NCI-H1694 treated with DMSO at 0.1 percent for 48 hours (cell line): ENCODE results near the gene TBC1D17.

Experiments
- DNase-seq: peaks from one replicate; lab custom pipeline; 2025; lab: John Stamatoyannopoulos, UW

TBC1D17 gene

GRCh38 chr19:49848938-49849337 is 28.6 kb upstream of the TBC1D17 start:
- no peak for DNase-seq

GRCh38 chr19:49849433-49850220 is 27.9 kb upstream of the TBC1D17 start:
- no peak for DNase-seq

GRCh38 chr19:49850221-49850486 is 27.3 kb upstream of the TBC1D17 start:
- no peak for DNase-seq

DNA sequence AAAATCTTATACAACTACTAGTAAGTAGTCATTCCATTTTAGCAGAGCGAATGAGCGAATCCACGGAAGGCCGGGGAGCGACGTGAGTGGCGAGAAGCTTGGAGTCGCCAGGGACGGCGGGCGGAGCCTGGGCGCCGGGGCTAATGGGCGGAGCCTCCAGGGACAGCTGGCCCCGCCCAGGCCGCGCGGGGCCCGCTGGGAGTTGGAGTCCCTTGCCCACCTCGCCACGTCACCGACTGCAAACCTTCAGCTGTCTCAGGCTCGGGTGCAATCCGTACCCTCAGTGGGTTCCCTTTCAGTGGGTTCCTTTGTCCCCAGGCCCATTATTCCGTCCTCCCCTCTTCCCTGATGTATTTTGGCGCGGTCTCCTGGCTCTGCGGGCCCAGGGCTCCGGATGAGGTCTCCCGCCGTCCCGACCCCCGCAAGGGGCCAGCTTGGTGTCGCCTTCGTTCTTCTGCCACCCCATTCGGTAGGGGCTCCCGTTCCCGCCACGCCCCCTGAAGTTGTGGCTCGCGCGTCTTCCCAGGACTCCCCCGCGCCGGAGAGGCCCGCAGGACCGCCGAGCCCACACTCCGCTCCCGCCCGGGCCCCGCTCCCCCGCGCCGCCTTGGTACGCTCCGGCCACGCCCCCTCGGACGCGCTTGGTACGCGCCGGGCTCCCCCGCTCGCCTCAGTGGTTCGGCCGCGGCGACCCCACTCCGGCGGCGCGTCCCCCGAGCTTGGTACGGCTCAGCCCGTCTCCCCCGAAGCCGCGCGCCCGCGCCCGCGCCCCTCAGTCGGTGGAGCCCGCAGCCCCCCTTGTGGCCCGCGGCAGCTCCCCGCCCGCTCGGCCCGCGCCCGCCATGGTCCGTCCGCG is 26.8 kb upstream of the TBC1D17 start, which contains the start of gene PTOV1:
Gene PTOV1, plus strand, starts transcription at position 673 of the 856 bp plus-strand sequence.
- DNase-seq = peak; percentile 81

DNA sequence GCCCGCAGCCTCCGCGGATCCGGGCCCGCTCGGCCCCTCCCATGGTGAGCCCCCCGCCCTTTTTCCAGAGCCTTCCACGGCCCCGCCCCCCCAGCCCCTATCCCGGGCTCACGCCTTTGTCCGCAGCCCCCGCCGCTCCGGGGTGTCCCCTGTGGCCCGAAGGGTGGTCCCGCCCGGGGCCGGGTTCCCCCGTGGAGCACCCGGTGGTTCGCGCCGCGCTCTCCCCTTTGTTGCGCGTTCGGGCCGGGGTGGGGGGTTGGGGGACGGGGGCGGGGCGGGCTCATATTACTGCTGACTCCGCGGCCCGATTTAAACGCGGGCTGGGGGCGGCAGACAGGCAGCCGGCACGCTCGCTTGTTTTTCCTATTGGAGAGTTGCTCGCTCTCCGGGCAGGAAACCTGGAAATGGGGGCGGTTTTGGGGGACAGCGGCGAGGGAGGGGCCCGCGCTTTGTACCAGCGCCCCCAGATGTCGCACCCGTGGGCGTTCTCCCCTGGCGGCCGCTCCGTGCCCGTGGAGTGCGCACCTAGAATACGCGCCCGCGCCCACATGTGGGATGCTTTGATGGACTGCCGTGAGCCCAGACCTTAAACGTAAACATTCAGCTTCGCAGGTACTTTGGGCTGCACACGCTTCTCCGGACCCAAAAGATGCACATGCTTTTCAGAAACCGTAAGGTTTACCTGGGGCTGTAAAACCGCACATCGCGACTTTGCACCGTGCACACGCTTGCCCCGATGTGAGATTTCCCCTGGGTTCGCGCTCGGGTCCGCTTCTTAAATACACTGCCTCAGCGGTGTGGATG is 25.8 kb upstream of the TBC1D17 start:
- DNase-seq = peak; percentile 13

DNA sequence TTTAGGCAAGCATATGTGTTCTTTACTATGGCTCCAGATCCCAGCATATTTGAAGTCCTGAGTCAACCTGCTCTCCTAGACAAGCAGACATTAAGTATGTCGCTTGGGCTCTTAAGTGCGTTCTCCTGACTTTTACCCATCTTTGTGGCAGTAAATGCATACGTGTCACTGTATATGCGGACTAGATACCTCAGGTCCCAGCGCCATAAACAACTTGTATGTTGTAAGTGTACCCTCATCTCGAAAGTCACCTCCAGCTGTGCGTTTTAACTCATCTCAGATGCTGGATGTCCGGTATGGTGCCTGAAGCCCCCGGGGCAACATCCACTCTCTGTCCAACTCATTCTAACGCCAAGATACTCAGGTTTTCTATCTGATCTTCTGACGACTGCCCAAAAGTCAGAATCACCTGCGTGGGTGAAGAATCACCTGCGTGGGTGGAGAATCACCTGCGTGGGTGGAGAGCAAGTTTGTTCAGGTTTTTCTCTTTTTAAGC is 24.8 kb upstream of the TBC1D17 start:
- DNase-seq = no peak

GRCh38 chr19:49853852-49854377 is 23.6 kb upstream of the TBC1D17 start:
- DNase-seq = no peak

DNA sequence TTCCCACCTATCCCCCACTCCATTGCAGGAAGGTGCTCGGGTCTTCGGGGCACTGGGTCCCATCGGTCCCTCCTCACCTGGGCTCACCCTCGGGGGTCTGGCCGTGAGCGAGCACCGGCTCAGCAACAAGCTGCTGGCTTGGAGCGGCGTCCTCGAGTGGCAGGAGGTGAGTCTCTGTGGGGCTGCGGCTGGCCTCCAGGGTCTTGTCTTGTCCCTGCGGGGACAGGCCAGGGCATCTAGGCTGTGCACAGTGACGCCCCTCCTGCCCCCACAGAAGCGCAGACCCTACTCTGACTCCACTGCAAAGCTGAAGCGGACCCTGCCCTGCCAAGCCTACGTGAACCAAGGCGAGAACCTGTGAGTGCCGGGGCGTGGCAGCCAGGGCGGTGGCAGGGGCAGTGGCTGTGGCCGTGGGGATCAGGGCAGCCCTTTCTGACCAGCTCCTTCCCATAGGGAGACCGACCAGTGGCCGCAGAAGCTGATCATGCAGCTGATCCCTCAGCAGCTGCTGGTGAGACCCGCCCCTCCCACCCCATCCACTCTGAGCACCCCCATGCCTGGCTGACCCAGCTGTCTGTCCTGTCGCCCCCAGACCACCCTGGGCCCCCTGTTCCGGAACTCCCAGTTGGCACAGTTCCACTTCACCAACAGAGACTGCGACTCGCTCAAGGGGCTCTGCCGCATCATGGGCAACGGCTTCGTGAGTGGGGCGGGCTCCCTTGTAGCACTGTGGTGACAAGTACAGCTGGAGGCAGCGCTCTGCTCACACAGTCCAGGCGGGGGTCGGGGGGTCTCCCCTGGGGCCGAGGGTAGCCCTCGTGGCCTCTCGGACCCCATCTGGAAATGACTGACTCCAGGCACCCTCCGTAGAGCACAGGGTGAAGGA is 22.9 kb upstream of the TBC1D17 start:
- DNase-seq = no peak

DNA sequence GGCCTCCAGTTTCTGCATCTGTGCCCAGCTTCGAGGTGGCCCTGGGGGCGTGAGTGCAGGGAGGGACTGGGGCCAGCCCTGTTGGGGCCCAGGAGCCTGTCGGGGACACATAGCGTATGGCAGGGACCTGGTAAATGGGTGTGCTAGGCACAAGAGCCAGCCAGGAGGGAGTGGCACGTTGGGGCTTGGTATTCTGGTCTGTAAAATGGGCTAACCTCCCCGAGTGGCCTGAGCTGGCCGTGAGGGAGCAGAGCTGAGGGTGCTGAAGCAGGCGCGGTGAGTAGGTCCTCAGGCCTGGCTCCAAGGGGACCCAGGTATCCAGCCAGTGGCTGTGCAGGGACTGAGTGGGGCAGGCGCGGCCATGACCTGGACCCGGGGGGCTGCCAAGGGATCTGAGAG is 22.2 kb upstream of the TBC1D17 start:
- DNase-seq = no peak

- DNase-seq = no peak
These were observed 21.6 kb upstream of the TBC1D17 start for GRCh38 chr19:49855676-49856573.

DNA sequence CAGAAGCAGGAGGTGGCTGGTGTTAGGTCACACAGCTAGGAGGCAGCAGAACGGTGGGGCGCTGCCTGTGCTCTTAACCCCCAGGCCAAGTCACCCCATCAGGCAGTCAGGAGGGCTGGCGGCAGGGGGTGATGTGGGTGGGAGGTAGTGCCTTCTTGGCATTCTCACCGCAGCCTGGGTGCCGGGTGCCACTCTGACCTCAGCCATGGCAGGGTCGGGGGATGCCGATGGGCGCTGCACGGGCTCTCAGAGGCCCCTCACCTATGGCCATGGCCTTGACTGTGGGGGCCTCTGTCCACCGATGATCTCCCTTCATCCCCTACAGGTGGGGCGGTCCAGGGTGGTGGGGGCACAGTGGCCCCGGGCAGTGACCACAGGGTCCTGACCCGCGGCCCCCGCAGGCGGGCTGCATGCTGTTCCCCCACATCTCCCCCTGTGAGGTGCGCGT is 20.9 kb upstream of the TBC1D17 start:
- DNase-seq = no peak

- DNase-seq = no peak
These were observed 20.3 kb upstream of the TBC1D17 start for GRCh38 chr19:49857061-49857837.

DNA sequence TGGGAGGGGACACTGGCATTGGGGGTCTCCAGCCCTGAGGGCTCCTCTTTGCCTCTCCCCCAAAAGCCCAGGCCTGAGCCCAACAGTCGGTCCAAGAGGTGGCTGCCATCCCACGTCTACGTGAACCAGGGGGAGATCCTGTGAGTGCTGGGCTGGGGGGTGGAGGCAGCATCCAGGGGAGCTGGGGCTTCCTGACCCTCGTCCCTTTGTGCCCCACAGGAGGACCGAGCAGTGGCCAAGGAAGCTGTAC is 19.7 kb upstream of the TBC1D17 start:
- no peak for DNase-seq

DNA sequence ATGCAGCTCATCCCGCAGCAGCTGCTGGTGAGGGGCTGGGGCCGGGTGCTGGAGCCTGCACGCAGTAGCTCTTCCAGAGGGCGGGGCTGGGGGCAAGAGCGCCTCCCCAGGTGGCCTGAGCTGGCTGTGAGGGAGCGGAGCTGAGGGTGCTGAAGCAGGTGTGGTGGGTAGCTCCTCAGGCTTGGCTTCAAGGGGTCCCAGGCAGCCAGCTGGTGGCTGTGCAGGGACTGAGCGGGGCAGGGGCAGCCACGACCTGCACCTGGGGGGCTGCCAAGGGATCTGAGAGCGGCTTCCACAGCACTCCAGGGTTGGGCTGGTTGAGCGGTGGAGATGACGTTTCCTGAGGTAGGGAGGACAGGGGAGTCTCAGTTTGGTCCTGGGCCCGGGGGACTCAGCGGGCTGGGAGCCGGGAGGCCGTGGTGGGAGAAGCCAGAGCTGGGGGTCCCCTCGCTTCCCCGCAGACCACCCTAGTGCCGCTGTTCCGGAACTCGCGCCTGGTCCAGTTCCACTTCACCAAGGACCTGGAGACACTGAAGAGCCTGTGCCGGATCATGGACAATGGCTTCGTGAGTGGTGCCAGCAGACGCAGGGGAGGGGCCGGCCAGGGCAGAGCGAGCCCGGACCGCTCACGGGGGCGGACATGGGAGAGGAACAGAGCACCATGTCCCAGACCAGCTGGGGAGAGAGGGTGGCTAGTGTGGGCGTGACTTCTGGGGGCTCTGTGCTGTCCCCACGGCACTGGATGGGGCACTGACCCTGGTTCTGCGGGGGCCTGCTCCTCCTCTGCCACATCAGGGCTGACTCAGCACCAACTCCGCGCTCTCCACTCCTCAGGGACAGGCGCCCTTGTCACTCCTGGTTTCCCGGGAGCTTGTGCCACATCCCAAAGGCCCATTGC is 19.2 kb upstream of the TBC1D17 start:
- DNase-seq = no peak

DNA sequence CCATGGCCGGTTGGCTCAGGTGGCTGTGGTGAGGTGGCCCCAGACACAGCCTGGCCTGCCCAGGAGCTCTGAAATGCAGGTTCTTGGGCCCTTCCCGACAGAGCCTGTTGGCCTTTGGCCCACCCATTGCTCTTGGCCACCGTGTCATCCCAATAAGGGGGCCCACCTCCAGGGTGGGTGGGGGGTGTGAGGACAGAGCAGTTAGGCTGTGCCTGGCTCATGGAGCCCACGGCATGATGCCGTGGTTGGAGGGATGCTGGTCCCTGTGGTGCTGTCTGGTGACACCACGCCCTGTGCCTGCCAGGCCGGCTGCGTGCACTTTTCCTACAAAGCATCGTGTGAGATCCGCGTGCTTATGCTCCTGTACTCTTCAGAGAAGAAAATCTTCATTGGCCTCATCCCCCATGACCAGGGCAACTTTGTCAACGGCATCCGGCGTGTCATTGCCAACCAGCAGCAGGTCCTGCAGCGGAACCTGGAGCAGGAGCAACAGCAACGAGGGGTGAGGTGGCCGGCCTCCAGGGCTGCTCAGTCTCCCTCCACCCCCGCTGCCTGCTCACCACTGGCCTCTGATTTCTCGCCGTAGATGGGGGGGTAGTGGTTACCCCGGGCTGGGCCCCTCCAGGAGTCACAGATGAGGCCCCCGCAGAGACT is 17.7 kb upstream of the TBC1D17 start:
- DNase-seq = no peak

GRCh38 chr19:49860336-49861102 is 17.0 kb upstream of the TBC1D17 start:
- DNase-seq = no peak

GRCh38 chr19:49861107-49861506 is 16.4 kb upstream of the TBC1D17 start:
- DNase-seq = no peak
